ENCODE results near the gene EFNA1. TPM values are rescaled to one million over a fixed set of nuclear protein-coding genes. Genes with fewer than 3 reads are reported as not detected.

The EFNA1 gene, protein sequence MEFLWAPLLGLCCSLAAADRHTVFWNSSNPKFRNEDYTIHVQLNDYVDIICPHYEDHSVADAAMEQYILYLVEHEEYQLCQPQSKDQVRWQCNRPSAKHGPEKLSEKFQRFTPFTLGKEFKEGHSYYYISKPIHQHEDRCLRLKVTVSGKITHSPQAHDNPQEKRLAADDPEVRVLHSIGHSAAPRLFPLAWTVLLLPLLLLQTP
- 2.5 and 19.2 TPM in 2 replicates for total RNA-seq (2014; rRNA removed; shearing (Covaris generic); ENCODE audit: low replicate concordance)

- in situ Hi-C loops (cut with HindIII; ENCODE audit: low pct_unique_long_range_greater_than_20kb, low sequenced_read_pairs) = no loop called here
- DNase-seq (ENCODE audit: low read depth) = peak; percentile 76
Measured at GRCh38 chr1:155127105-155127966, at the start of gene EFNA1. Gene EFNA1 (plus strand): TSS chr1:155127876. CDS start chr1:155127978, 102 bp downstream.

DNA sequence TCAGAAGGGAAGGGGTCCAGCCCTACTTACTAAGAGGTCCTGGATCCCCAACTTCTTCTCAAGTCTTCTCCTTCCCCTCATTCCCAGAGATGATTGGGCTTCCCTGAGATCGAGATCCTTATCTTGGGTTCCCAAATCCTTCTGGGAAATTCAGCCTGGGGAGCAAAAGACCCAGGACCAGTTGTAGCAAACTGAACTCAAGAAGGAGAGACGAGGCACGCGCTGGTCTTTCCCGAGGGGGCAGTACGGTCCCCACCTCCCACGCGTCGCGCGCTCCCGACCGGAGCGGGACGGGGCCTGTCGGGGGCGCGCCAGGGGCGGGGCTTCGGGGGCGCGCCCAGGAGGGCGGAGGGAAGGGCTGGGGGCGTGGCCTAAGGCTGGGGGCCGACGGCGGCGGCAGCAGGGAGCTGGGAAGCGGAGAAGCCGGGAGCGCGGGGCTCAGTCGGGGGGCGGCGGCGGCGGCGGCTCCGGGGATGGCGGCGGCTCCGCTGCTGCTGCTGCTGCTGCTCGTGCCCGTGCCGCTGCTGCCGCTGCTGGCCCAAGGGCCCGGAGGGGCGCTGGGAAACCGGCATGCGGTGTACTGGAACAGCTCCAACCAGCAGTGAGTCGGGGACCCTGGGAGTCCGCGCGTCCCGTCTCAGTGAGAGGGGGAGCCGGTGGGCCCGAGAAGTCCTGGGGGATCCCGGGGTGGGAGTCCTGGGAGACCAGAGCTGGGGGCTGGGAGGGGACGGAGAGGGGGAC, 49.0 kb upstream of the EFNA1 start, which contains the start of gene EFNA3:
TSS of gene EFNA3 (plus strand) at position 369 of the 741 bp plus-strand sequence. CDS start at position 474, 105 bp downstream.
- no peak for DNase-seq (ENCODE audit: low read depth)
- in situ Hi-C loops (cut with HindIII; ENCODE audit: low pct_unique_long_range_greater_than_20kb, low sequenced_read_pairs) = no loop called here

DNA sequence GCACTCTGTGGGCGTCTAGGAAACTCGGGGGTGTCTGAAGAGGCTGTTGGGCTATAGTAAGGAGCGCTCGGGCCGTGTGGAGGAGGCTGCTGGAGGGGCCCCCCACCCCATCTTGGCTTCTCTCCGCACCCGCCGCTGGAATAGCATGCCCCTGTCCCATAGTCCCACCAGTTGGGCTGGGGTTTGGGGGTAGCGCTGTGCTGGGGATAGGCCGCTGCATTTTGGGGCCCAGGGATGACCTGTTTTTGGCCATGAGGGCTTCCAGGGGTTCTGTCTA, 48.5 kb upstream of the EFNA1 start:
- DNase-seq (ENCODE audit: low read depth) = no peak
- in situ Hi-C loops (cut with HindIII; ENCODE audit: low pct_unique_long_range_greater_than_20kb, low sequenced_read_pairs) = no loop called here

GRCh38 chr1:155079487-155080311, 48.0 kb upstream of the EFNA1 start:
- no peak for DNase-seq (ENCODE audit: low read depth)

DNA sequence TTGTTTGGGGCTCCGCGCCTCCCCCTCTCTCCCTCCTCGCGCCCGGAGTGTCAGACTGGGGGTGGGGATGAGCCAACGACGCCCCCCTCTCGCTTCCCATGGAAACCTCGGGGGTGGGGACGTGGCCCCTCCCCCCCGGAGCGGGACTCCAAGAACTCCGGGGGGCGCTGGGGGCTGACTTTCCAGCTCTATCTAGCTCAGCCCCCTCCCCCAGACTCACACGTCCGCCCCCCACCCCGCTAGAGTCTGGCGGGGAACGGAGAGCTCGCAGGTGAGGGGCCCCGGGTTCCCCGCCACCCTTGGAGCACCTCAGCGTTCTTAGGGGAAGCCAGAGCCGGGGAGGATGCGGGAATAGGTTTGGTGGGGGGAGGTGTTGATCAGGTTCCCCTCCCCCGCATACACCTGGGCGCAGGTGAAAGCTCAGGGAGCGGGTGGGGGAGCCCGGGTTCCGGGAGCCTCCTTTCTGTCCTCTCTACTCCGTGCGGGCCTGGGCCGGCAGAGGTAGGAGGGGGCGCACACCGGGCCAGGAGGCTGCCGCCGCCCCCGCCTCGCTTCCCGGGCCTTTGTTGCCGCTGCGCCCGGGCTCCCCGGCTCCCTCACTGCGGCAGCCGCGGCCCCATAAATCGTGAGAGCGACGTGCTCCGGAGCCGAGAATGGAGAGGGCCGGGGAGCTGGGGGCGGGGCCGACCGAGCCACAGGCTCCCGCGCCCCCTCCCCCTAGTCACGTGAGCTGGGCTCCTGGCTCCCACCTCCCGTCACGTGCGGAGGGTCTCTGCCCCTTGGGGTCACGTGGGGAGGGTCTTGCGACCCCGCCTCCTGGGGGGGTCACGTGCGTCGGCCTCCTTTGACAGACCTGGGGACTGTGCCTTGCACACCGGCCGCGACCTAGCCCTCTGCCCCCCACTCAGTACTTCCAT, 47.1 kb upstream of the EFNA1 start:
- in situ Hi-C loops (cut with HindIII; ENCODE audit: low pct_unique_long_range_greater_than_20kb, low sequenced_read_pairs) = no loop called here
- no peak for DNase-seq (ENCODE audit: low read depth)

More at GRCh38 chr1:155079487-155080311, 48.0 kb upstream of the EFNA1 start:
- in situ Hi-C loops (cut with HindIII; ENCODE audit: low pct_unique_long_range_greater_than_20kb, low sequenced_read_pairs) = no loop called here

- in situ Hi-C loops (cut with HindIII; ENCODE audit: low pct_unique_long_range_greater_than_20kb, low sequenced_read_pairs) = no loop called here
- no peak for DNase-seq (ENCODE audit: low read depth)
Measured at GRCh38 chr1:155081472-155082300, 46.0 kb upstream of the EFNA1 start.

DNA sequence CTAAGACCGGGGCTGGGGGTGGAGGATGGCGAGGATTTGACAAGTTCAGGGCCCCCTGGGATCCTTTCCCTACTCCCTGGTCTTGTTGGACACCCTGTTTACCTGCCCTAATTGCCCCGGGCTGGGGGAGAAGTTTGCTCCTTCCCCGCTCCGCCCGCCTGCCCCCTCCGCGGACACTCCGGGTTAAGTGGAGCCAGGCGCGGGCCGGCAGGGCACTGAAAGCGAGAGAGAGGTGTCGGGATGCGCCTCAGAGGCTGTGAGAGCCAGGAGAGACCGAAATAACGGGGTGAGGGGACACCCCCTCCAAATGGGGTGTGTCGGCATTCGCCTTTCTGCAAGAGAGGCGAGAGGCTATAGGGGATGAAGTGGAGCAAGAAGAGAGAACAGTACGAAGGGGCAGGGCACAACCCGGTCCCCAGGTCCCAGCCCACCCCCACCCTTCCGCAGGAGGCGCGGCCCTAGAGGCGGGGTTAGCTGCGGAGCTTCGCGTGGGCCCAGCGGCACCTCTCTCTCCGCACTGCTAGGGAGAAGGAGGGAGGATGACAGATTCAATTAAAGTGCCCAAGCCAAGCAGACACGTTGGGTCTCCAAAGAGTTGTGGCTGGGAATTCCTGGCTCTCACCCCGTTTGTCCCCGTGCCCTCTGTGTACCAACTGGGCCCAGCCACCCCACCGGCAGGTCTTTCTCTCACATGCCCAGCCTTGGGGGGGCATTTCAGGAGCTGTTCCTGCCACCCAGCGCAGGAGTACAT, 45.2 kb upstream of the EFNA1 start:
- DNase-seq (ENCODE audit: low read depth) = no peak
- in situ Hi-C loops (cut with HindIII; ENCODE audit: low pct_unique_long_range_greater_than_20kb, low sequenced_read_pairs) = no loop called here

- in situ Hi-C loops (cut with HindIII; ENCODE audit: low pct_unique_long_range_greater_than_20kb, low sequenced_read_pairs) = no loop called here
- no peak for DNase-seq (ENCODE audit: low read depth)
Measured at GRCh38 chr1:155083052-155083541, 44.6 kb upstream of the EFNA1 start.

- peak; percentile 43 for DNase-seq (ENCODE audit: low read depth)
- in situ Hi-C loops (cut with HindIII; ENCODE audit: low pct_unique_long_range_greater_than_20kb, low sequenced_read_pairs) = no loop called here
Measured at GRCh38 chr1:155083865-155084721, 43.6 kb upstream of the EFNA1 start.

GRCh38 chr1:155084722-155085503, 42.8 kb upstream of the EFNA1 start:
- peak; percentile 96 for DNase-seq (ENCODE audit: low read depth)
- in situ Hi-C loops (cut with HindIII; ENCODE audit: low pct_unique_long_range_greater_than_20kb, low sequenced_read_pairs) = no loop called here

GRCh38 chr1:155085504-155086127, 42.1 kb upstream of the EFNA1 start:
- in situ Hi-C loops (cut with HindIII; ENCODE audit: low pct_unique_long_range_greater_than_20kb, low sequenced_read_pairs) = no loop called here
- no peak for DNase-seq (ENCODE audit: low read depth)

DNA sequence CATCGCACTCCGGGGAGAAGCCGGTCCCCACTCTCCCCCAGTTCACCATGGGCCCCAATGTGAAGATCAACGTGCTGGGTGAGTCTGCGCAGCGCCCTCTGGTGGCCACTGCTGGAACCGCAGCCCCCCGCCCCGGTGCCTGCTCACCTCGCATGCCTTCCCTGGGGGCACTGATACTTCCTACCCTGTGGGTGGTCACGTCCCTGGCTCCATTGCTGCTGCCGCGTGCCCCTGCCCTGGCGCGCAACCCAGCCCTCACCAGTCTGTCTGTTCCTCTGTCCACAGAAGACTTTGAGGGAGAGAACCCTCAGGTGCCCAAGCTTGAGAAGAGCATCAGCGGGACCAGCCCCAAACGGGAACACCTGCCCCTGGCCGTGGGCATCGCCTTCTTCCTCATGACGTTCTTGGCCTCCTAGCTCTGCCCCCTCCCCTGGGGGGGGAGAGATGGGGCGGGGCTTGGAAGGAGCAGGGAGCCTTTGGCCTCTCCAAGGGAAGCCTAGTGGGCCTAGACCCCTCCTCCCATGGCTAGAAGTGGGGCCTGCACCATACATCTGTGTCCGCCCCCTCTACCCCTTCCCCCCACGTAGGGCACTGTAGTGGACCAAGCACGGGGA, 41.4 kb upstream of the EFNA1 start:
- in situ Hi-C loops (cut with HindIII; ENCODE audit: low pct_unique_long_range_greater_than_20kb, low sequenced_read_pairs) = no loop called here
- peak; percentile 59 for DNase-seq (ENCODE audit: low read depth)

GRCh38 chr1:155086856-155087535, 40.7 kb upstream of the EFNA1 start:
- in situ Hi-C loops (cut with HindIII; ENCODE audit: low pct_unique_long_range_greater_than_20kb, low sequenced_read_pairs) = no loop called here
- DNase-seq (ENCODE audit: low read depth) = no peak

All from Caki2 (cell line).